Right atrium auricular region (tissue), 2 donors: Measurements from ENCODE around the gene AGPAT3. TPM values are rescaled to one million over a fixed set of nuclear protein-coding genes. Genes with fewer than 3 reads are reported as not detected.

Experiments used
- DNase-seq: peaks from one replicate; pipeline ENCODE4 v3.0.0-alpha.2; 2019; ENCODE audit warnings: low spot score
- H3K27ac ChIP-seq, 2 donors: fragments of 200-600 bp; sonication (generic); 1 replicate in 1 of 2; 2 replicates in 1 of 2; pipeline ENCODE4 v1.5.1; 2016 to 2019
- H3K27me3 ChIP-seq, 2 donors: fragments of 200-600 bp; sonication (generic); one replicate each; pipeline versions ENCODE4 v1.5.1 to v1.6.0; 2017 to 2019
- H3K36me3 ChIP-seq: fragments of 200-600 bp; sonication (generic); one replicate; pipeline ENCODE4 v1.5.1; 2016
- H3K4me1 ChIP-seq, 2 donors: fragments of 200-600 bp; sonication (generic); one replicate each; pipeline versions ENCODE4 v1.5.1 to v1.6.0; 2017 to 2019
- H3K4me3 ChIP-seq, 2 donors: fragments of 200-600 bp; sonication (generic); 1 replicate in 1 of 2; 2 replicates in 1 of 2; pipeline ENCODE4 v1.5.1; 2017 to 2019; ENCODE audit warnings: mild to moderate bottlenecking in 1 of 2, moderate library complexity in 1 of 2
- H3K9me3 ChIP-seq, 2 donors: fragments of 200-600 bp; sonication (generic); one replicate each; pipeline ENCODE4 v1.5.1; 2019
- total RNA-seq, 2 donors: library from RNA; depleted of rRNA; stranded (reverse); fragments of >200 nt; gene quantifications; one replicate each; pipeline ENCODE4 v1.1.0, GENCODE V29; 2016
- TF ChIP-seq, protein P1 (sequence below), 2 donors: fragments of 200-600 bp; sonication (generic); IDR thresholded peaks; one replicate each; pipeline ENCODE4 v1.5.1; 2019; ENCODE audit warnings: antibody characterized with exemption in 2 of 2

The AGPAT3 gene
- total RNA-seq, 2 donors from 2014 or later: 41.3 to 42.5 TPM

GRCh38 chr21:43854773-43855633 lies 10.0 kb upstream of the AGPAT3 start:
- TF ChIP-seq, protein P1, sequence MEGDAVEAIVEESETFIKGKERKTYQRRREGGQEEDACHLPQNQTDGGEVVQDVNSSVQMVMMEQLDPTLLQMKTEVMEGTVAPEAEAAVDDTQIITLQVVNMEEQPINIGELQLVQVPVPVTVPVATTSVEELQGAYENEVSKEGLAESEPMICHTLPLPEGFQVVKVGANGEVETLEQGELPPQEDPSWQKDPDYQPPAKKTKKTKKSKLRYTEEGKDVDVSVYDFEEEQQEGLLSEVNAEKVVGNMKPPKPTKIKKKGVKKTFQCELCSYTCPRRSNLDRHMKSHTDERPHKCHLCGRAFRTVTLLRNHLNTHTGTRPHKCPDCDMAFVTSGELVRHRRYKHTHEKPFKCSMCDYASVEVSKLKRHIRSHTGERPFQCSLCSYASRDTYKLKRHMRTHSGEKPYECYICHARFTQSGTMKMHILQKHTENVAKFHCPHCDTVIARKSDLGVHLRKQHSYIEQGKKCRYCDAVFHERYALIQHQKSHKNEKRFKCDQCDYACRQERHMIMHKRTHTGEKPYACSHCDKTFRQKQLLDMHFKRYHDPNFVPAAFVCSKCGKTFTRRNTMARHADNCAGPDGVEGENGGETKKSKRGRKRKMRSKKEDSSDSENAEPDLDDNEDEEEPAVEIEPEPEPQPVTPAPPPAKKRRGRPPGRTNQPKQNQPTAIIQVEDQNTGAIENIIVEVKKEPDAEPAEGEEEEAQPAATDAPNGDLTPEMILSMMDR (IDR thresholded peaks at IDR 0.05): no peak
- Histone ChIP-seq H3K4me1 (no peaks in the 10 kb centered on the region), H3K9me3 (no peaks in the 10 kb centered on the region), H3K27ac (no peak overlapping the region), H3K27me3 (no peaks in the 10 kb centered on the region), H3K36me3 (no peaks in the 10 kb centered on the region), H3K4me3 (no peak overlapping the region)
- no peak for DNase-seq

DNA sequence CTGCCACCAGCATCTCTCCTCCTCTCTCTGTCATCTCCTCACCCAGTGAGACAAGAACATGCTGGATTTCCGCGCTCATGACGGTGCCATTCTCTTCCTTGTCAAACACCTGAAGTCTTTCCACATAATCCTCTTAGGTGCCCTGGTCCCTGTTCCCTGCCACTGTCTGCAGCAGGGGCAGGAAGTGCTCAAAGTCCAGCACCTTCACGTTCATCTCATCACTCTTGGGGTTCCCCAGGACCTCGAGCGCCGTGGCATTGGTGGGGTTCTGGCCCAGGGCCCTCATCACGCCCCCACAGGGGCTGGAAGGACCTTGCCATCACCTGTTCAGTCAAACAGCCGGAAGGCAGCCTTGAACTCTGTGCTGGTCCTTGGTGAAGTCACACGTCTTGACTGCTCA lies 9.1 kb upstream of the AGPAT3 start:
- H3K9me3 ChIP-seq: no peaks in the 10 kb centered on the region
- DNase-seq: no peak
- TF ChIP-seq, protein P1 (IDR thresholded peaks at IDR 0.05): no peak
- no peaks in the 10 kb centered on the region for H3K27me3 ChIP-seq
- H3K27ac ChIP-seq: no peak overlapping the region
- H3K4me3 ChIP-seq: no peak overlapping the region
- peaks cover 0 to 9% of the 10 kb centered on the region in 2 donors for H3K4me1 ChIP-seq
- no peaks in the 10 kb centered on the region for H3K36me3 ChIP-seq

DNA sequence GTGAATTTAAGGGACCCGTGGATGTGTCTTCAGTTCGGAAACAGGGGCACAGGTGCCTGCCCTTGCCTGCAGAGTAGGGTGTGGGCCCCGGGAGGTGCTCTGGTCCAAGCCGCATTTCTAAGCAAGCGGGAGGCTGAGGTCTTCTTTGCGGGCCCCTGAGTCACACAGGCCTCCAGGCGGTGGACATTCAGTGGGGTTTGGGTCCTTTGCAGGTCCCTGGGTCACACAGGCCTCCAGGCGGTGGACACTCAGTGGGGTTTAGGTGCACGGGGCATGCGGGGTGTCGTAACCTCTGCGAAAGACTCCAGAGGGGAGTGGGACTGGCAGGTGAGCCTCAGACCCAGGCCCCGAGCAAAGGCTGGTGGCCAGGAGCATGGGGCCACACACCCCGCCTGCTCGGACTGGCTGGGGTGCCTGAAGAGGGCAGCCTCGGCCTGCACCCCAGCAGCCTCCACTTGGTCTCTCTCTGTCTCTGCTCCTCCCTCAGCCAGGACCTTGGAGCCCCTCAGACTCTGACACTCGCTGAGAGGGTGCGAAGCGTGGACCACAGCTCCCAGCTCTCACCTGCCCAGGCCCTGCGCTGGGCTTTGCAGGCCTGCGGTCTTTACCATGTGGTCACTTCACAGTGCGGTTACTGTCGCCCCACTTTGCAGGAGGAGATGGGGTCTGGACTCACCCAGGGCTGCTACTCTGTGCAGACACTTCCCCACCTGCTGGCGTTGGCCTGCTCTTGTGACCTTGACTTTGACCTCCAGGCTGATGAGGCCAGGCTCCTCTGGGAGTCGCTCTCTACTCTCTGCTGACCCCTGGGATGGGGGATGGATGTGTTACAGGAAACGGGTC lies 6.0 kb upstream of the AGPAT3 start:
- no peaks in the 10 kb centered on the region for H3K9me3 ChIP-seq
- TF ChIP-seq, protein P1 (IDR thresholded peaks at IDR 0.05): no peak
- H3K4me1 ChIP-seq: peaks cover 0 to 12% of the 10 kb centered on the region in 2 donors
- no peaks in the 10 kb centered on the region for H3K27me3 ChIP-seq
- H3K27ac ChIP-seq: no peak overlapping the region
- no peak for DNase-seq
- no peak overlapping the region for H3K4me3 ChIP-seq
- H3K36me3 ChIP-seq: no peaks in the 10 kb centered on the region

DNA sequence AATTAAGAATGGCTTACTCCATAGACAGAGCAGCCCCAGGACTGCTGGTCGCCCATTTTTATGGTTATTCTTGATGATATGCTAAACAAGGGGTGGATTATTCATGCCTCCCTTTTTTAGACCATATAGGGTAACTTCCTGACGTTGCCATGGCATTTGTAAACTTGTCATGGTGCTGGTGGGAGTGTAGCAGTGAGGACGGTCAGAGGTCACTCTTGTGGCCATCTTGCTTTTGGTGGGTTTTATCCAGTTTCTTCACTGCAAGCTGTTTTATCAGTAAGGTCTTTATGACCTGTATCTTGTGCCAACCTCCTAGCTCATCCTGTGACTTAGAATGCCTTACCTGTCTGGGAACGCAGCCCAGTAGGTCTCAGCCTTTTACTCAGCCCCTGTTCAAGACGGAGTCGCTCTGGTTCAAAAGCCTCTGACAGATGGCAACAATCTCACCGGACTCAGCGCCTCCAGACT lies 5.2 kb upstream of the AGPAT3 start:
- no peaks in the 10 kb centered on the region for H3K36me3 ChIP-seq
- H3K9me3 ChIP-seq: no peaks in the 10 kb centered on the region
- TF ChIP-seq, protein P1 (IDR thresholded peaks at IDR 0.05): no peak
- H3K27me3 ChIP-seq: no peaks in the 10 kb centered on the region
- DNase-seq: no peak
- no peak overlapping the region for H3K4me3 ChIP-seq
- peaks cover 0 to 12% of the 10 kb centered on the region in 2 donors for H3K4me1 ChIP-seq
- peak overlapping the region; percentile 57 to 58 for H3K27ac ChIP-seq

- no peak for DNase-seq
- Histone ChIP-seq H3K4me3 (no peak overlapping the region), H3K36me3 (no peaks in the 10 kb centered on the region), H3K27me3 (no peaks in the 10 kb centered on the region), H3K9me3 (no peaks in the 10 kb centered on the region), H3K27ac (no peak overlapping the region), H3K4me1 (peaks cover 0 to 17% of the 10 kb centered on the region in 2 donors)
- TF ChIP-seq, protein P1 (IDR thresholded peaks at IDR 0.05): no peak
Measured at GRCh38 chr21:43861706-43862105, 3.3 kb upstream of the AGPAT3 start.
